HEK293T (cell line): ENCODE data around the gene TMC6.

ENCODE experiments used
- CTCF ChIA-PET: fragments of 350-600 bp; formaldehyde crosslinking; extraction: SDS; loops from one replicate; lab custom pipeline; 2021; ENCODE audit warnings: antibody characterized with exemption, inconsistent platforms; lab: Yijun Ruan, JAX
- POLR2A ChIA-PET: fragments of 350-600 bp; formaldehyde crosslinking; extraction: SDS; loops from one replicate; lab custom pipeline; 2020; ENCODE audit warnings: antibody characterized with exemption, inconsistent platforms; lab: Yijun Ruan, JAX
- DNase-seq: peaks from one replicate; pipeline ENCODE4 v3.0.0; 2012; ENCODE audit warnings: mixed read lengths; ENCODE audit errors: extremely low spot score
- ARNT ChIP-seq: fragments of 450-650 bp; IDR thresholded peaks from 2 replicates; pipeline ENCODE4 v1.6.1; 2017; ENCODE audit warnings: mild to moderate bottlenecking
- BHLHE40 ChIP-seq: fragments of 450-650 bp; IDR thresholded peaks from 2 replicates; pipeline ENCODE4 v1.6.1; 2016; ENCODE audit warnings: mild to moderate bottlenecking, moderate library complexity, borderline replicate concordance
- CTBP1 ChIP-seq: fragments of 450-650 bp; IDR thresholded peaks from 2 replicates; pipeline ENCODE4 v1.6.1; 2016; ENCODE audit warnings: borderline replicate concordance
- ELF4 ChIP-seq: fragments of 450-650 bp; IDR thresholded peaks from 2 replicates; pipeline ENCODE4 v1.6.1; 2017; ENCODE audit warnings: antibody characterized with exemption
- FOXA1 ChIP-seq: fragments of 450-650 bp; IDR thresholded peaks from 2 replicates; pipeline ENCODE4 v1.6.1; 2016; ENCODE audit warnings: mild to moderate bottlenecking
- FOXK2 ChIP-seq: fragments of 450-650 bp; IDR thresholded peaks from 2 replicates; pipeline ENCODE4 v1.6.1; 2016; ENCODE audit warnings: mild to moderate bottlenecking
- FOXM1 ChIP-seq: fragments of 450-650 bp; IDR thresholded peaks from 2 replicates; pipeline ENCODE4 v1.6.1; 2017; ENCODE audit warnings: mild to moderate bottlenecking, borderline replicate concordance
- HDGF ChIP-seq: fragments of 450-650 bp; IDR thresholded peaks from 2 replicates; pipeline ENCODE4 v1.6.1; 2017; ENCODE audit warnings: antibody characterized with exemption, borderline replicate concordance
- L3MBTL2 ChIP-seq: fragments of 450-650 bp; conservative IDR thresholded peaks from 2 replicates; pipeline ENCODE4 v1.6.1; 2016; ENCODE audit warnings: mild to moderate bottlenecking
- LEF1 ChIP-seq: fragments of 450-650 bp; IDR thresholded peaks from 2 replicates; pipeline ENCODE4 v1.6.1; 2017; ENCODE audit warnings: mild to moderate bottlenecking, borderline replicate concordance
- NFRKB ChIP-seq: fragments of 450-650 bp; IDR thresholded peaks from 2 replicates; pipeline ENCODE4 v1.6.1; 2016; ENCODE audit warnings: mild to moderate bottlenecking, moderate library complexity
- PKNOX1 ChIP-seq: fragments of 450-650 bp; IDR thresholded peaks from 2 replicates; pipeline ENCODE4 v1.6.1; 2016
- SP1 ChIP-seq: fragments of 450-650 bp; IDR thresholded peaks from 2 replicates; pipeline ENCODE4 v1.6.1; 2017
- SUZ12 ChIP-seq: fragments of 450-650 bp; IDR thresholded peaks from 2 replicates; pipeline ENCODE4 v1.6.1; 2016; ENCODE audit warnings: mild to moderate bottlenecking
- TARDBP ChIP-seq: fragments of 450-650 bp; IDR thresholded peaks from 2 replicates; pipeline ENCODE4 v1.6.1; 2016
- ZNF384 ChIP-seq: fragments of 450-650 bp; IDR thresholded peaks from 2 replicates; pipeline ENCODE4 v1.6.1; 2016

The TMC6 gene

GRCh38 chr17:78064708-78065107, 63.8 kb downstream of the TMC6 start:
- TF ChIP-seq ARNT = no peak
- TF ChIP-seq ELF4 = no peak
- TF ChIP-seq TARDBP = no peak
- no peak for TF ChIP-seq FOXK2
- no peak for TF ChIP-seq FOXM1
- no peak for TF ChIP-seq NFRKB
- TF ChIP-seq HDGF = no peak
- no peak for TF ChIP-seq BHLHE40
- no peak for TF ChIP-seq CTBP1
- ChIA-PET CTCF (interaction anchor here (0.7 kb wide), 1 partner anchor 20 kb away, joined by 3 read pairs; no protein-coding TSS in a partner anchor), POLR2A (no interaction called here)
- no peak for DNase-seq

- ChIA-PET POLR2A (no interaction called here), CTCF (interaction anchor here (1.7 kb wide), 1 partner anchor 21 kb away, joined by 4 read pairs; no protein-coding TSS in a partner anchor)
- no peak for TF ChIP-seq SP1
- TF ChIP-seq PKNOX1 = no peak
- no peak for TF ChIP-seq L3MBTL2
- no peak for TF ChIP-seq BHLHE40
- no peak for TF ChIP-seq FOXA1
- no peak for TF ChIP-seq LEF1
- no peak for TF ChIP-seq FOXK2
- no peak for TF ChIP-seq NFRKB
- no peak for TF ChIP-seq SUZ12
- TF ChIP-seq TARDBP = no peak
- TF ChIP-seq CTBP1 = no peak
- TF ChIP-seq ZNF384 = no peak
- TF ChIP-seq FOXM1 = no peak
- no peak for TF ChIP-seq ARNT
- TF ChIP-seq HDGF = no peak
These were observed 65.1 kb downstream of the TMC6 start for GRCh38 chr17:78063489-78063888.

GRCh38 chr17:78062596-78062995, 66.0 kb downstream of the TMC6 start:
- ChIA-PET CTCF (interaction anchor here (1.7 kb wide), 1 partner anchor 22 kb away, joined by 4 read pairs; no protein-coding TSS in a partner anchor), POLR2A (no interaction called here)
- TF ChIP-seq FOXA1 (no peak), BHLHE40 (no peak), FOXM1 (no peak)
- DNase-seq = no peak

More at GRCh38 chr17:78063489-78063888, 65.1 kb downstream of the TMC6 start:
- no peak for DNase-seq
